SU-DHL-6 (cell line): ENCODE results near the gene TTR.

ENCODE experiments used
- H2AFZ ChIP-seq: fragments of 200-600 bp; sonication (generic); 2 replicates; pipeline ENCODE4 v1.6.1; 2014; ENCODE audit warnings: low read depth, mild to moderate bottlenecking, moderate library complexity, mixed read lengths, antibody characterized with exemption, low read length; ENCODE audit not compliant: severe bottlenecking
- H3F3A ChIP-seq: fragments of 200-600 bp; shearing (Covaris generic); 2 replicates; pipeline ENCODE4 v1.6.0; 2016; ENCODE audit warnings: antibody characterized with exemption, mild to moderate bottlenecking; ENCODE audit not compliant: insufficient read depth
- H3K27ac ChIP-seq: fragments of 200-600 bp; sonication (generic); 2 replicates; pipeline ENCODE4 v1.5.1; 2016; ENCODE audit warnings: low read depth, mild to moderate bottlenecking, low read length, moderate library complexity, mixed read lengths
- H3K27me3 ChIP-seq: fragments of 200-600 bp; sonication (generic), shearing (Covaris generic); 2 replicates; pipeline ENCODE4 v1.6.0; 2014; ENCODE audit warnings: mild to moderate bottlenecking, low read length
- H3K36me3 ChIP-seq: fragments of 200-600 bp; sonication (generic); 2 replicates; pipeline ENCODE4 v1.6.1; 2014; ENCODE audit warnings: mild to moderate bottlenecking, low read length, mixed read lengths
- H3K4me2 ChIP-seq: fragments of 300-600, 200-600 bp; shearing (Covaris generic), sonication (generic); 2 replicates; pipeline ENCODE4 v1.6.0; 2014; ENCODE audit warnings: low read length, low read depth, mild to moderate bottlenecking; ENCODE audit not compliant: poor library complexity, severe bottlenecking
- H3K4me3 ChIP-seq: fragments of 200-600 bp; sonication (generic); 2 replicates; pipeline ENCODE4 v1.5.1; 2014; ENCODE audit warnings: antibody characterized with exemption, low read length, mild to moderate bottlenecking, mixed read lengths; ENCODE audit not compliant: insufficient read depth, poor library complexity, severe bottlenecking
- H3K79me2 ChIP-seq: fragments of 200-600 bp; sonication (generic); 2 replicates; pipeline ENCODE4 v1.6.1; 2014; ENCODE audit warnings: mild to moderate bottlenecking, low read length, moderate library complexity; ENCODE audit not compliant: insufficient read depth
- H3K9ac ChIP-seq: fragments of 200-600 bp; sonication (generic); 2 replicates; pipeline ENCODE4 v1.7.0; 2014; ENCODE audit warnings: mild to moderate bottlenecking, low read length
- H3K9me2 ChIP-seq: fragments of 200-600 bp; sonication (generic); replicated peaks from 2 replicates; pipeline ENCODE4 v1.6.1; 2014; ENCODE audit warnings: low read length; ENCODE audit not compliant: insufficient read depth
- H3K9me3 ChIP-seq: fragments of 200-600 bp; sonication (generic); 2 replicates; pipeline ENCODE4 v1.6.1; 2014; ENCODE audit warnings: low read length, mixed read lengths; ENCODE audit not compliant: insufficient read depth
- H4K20me1 ChIP-seq: fragments of 200-600 bp; sonication (generic); 2 replicates; pipeline ENCODE4 v1.6.1; 2014; ENCODE audit warnings: low read depth, mild to moderate bottlenecking, antibody characterized with exemption, low read length, moderate library complexity, mixed read lengths
- CTCF ChIP-seq: fragments of 200-600 bp; sonication (generic); IDR thresholded peaks from one replicate; pipeline ENCODE4 v1.5.1; 2017; ENCODE audit warnings: antibody characterized with exemption, mild to moderate bottlenecking, low read length, moderate library complexity; ENCODE audit not compliant: insufficient read depth, poor library complexity, severe bottlenecking
- EZH2phosphoT487 ChIP-seq: fragments of 200-600 bp; sonication (generic), shearing (Covaris generic); conservative IDR thresholded peaks from 2 replicates; pipeline ENCODE4 v1.6.1; 2018; ENCODE audit warnings: mild to moderate bottlenecking, antibody characterized with exemption, low read length, moderate library complexity, mixed read lengths

Gene TTR

GRCh38 chr18:31551883-31552282 lies 39.8 kb upstream of the TTR start:
- H3K27ac ChIP-seq = no peak overlapping the region
- no peak overlapping the region for H3K9ac ChIP-seq
- no peaks in the 10 kb centered on the region for H3F3A ChIP-seq
- H3K4me3 ChIP-seq = no peak overlapping the region
- H2AFZ ChIP-seq = no peak overlapping the region
- H3K79me2 ChIP-seq = no peaks in the 10 kb centered on the region
- no peaks in the 10 kb centered on the region for H4K20me1 ChIP-seq
- no peak overlapping the region for H3K4me2 ChIP-seq
- H3K36me3 ChIP-seq = no peaks in the 10 kb centered on the region
- no peaks in the 10 kb centered on the region for H3K9me3 ChIP-seq
- H3K9me2 ChIP-seq = no peaks in the 10 kb centered on the region
- H3K27me3 ChIP-seq = no peaks in the 10 kb centered on the region
- TF ChIP-seq EZH2phosphoT487 (no peak), CTCF (no peak)

- Histone ChIP-seq H2AFZ (no peak overlapping the region), H3K27me3 (no peaks in the 10 kb centered on the region), H3K79me2 (no peaks in the 10 kb centered on the region), H3K4me3 (no peak overlapping the region), H3K4me2 (no peak overlapping the region), H4K20me1 (no peaks in the 10 kb centered on the region), H3K9ac (no peak overlapping the region), H3F3A (no peaks in the 10 kb centered on the region), H3K9me2 (no peaks in the 10 kb centered on the region), H3K9me3 (no peaks in the 10 kb centered on the region), H3K27ac (no peak overlapping the region), H3K36me3 (no peaks in the 10 kb centered on the region)
- no peak for TF ChIP-seq CTCF
- no peak for TF ChIP-seq EZH2phosphoT487
Observed at GRCh38 chr18:31553800-31554199, 37.9 kb upstream of the TTR start.

GRCh38 chr18:31554776-31555175 lies 36.9 kb upstream of the TTR start:
- Histone ChIP-seq H3K27me3 (no peaks in the 10 kb centered on the region), H3K9ac (no peak overlapping the region), H3F3A (no peaks in the 10 kb centered on the region), H3K9me3 (no peaks in the 10 kb centered on the region), H3K4me2 (no peak overlapping the region), H3K36me3 (no peaks in the 10 kb centered on the region), H3K27ac (no peak overlapping the region), H3K9me2 (no peaks in the 10 kb centered on the region), H2AFZ (no peak overlapping the region), H4K20me1 (no peaks in the 10 kb centered on the region), H3K4me3 (no peak overlapping the region), H3K79me2 (no peaks in the 10 kb centered on the region)
- TF ChIP-seq CTCF (no peak), EZH2phosphoT487 (no peak)
